Keratinocyte (primary cell): ENCODE data around the gene PTPN4. TPM values are rescaled to one million over a fixed set of nuclear protein-coding genes. Genes with fewer than 3 reads are reported as not detected.

Source experiments
- DNase-seq: peaks from one replicate; pipeline ENCODE4 v3.0.0-alpha.2; 2011; ENCODE audit warnings: low read depth, missing footprints, low spot score
- FAIRE-seq: peaks from 2 replicates; lab custom pipeline; 2011; peaks lifted over from hg19 to GRCh38; lab: Jason Lieb, UNC
- H2AFZ ChIP-seq: 2 replicates; pipeline ENCODE4 v1.6.0; 2012; ENCODE audit warnings: low read length, control low read depth, inconsistent platforms; ENCODE audit not compliant: control insufficient read depth
- H3K27ac ChIP-seq: 2 replicates; pipeline ENCODE4 v1.5.1; 2011; ENCODE audit warnings: low read length; ENCODE audit not compliant: control insufficient read depth, insufficient read depth
- H3K27me3 ChIP-seq: 3 replicates; pipeline ENCODE4 v1.6.0; 2011; ENCODE audit warnings: low read length; ENCODE audit not compliant: control insufficient read depth, insufficient read depth; ENCODE audit errors: extremely low read depth
- H3K36me3 ChIP-seq, 2 experiments: 2 replicates in 1 of 2; 3 replicates in 1 of 2; pipeline ENCODE4 v1.5.1; 2011; ENCODE audit warnings: low read length in 2 of 2, mild to moderate bottlenecking in 1 of 2; ENCODE audit not compliant: control insufficient read depth in 2 of 2, insufficient read depth in 2 of 2; ENCODE audit errors: extremely low read depth in 1 of 2
- H3K4me1 ChIP-seq: 3 replicates; pipeline ENCODE4 v1.5.1; 2011; ENCODE audit warnings: low read length; ENCODE audit not compliant: control insufficient read depth, insufficient read depth; ENCODE audit errors: extremely low read depth
- H3K4me2 ChIP-seq: 3 replicates; pipeline ENCODE4 v1.6.0; 2011; ENCODE audit warnings: low read depth, low read length; ENCODE audit not compliant: control insufficient read depth, insufficient read depth; ENCODE audit errors: extremely low read depth
- H3K4me3 ChIP-seq, 3 experiments: fragments of 200-600 bp in 1 of 3; sonication (generic) in 1 of 3; 2 replicates in 2 of 3; 3 replicates in 1 of 3; pipeline ENCODE4 v1.5.1; 2011 to 2016; ENCODE audit warnings: low read length in 3 of 3, mild to moderate bottlenecking in 3 of 3, control low read depth in 2 of 3, inconsistent platforms in 1 of 3, low read depth in 1 of 3, mixed read lengths in 1 of 3, mixed run types in 1 of 3, moderate library complexity in 1 of 3; ENCODE audit not compliant: control insufficient read depth in 2 of 3, insufficient read depth in 2 of 3; ENCODE audit errors: extremely low read depth in 1 of 3
- H3K79me2 ChIP-seq: 2 replicates; pipeline ENCODE4 v1.6.0; 2012; ENCODE audit warnings: low read length; ENCODE audit not compliant: control insufficient read depth, insufficient read depth
- H3K9ac ChIP-seq: 3 replicates; pipeline ENCODE4 v1.6.0; 2011; ENCODE audit warnings: low read length; ENCODE audit not compliant: control insufficient read depth, insufficient read depth; ENCODE audit errors: extremely low read depth
- H3K9me1 ChIP-seq: 3 replicates; pipeline ENCODE4 v1.6.0; 2011; ENCODE audit warnings: low read length; ENCODE audit not compliant: control insufficient read depth, insufficient read depth; ENCODE audit errors: extremely low read depth
- H3K9me3 ChIP-seq: 2 replicates; pipeline ENCODE4 v1.5.1; 2012; ENCODE audit warnings: low read depth, low read length; ENCODE audit not compliant: control insufficient read depth
- H4K20me1 ChIP-seq: 3 replicates; pipeline ENCODE4 v1.6.0; 2011; ENCODE audit warnings: low read length; ENCODE audit not compliant: control insufficient read depth, insufficient read depth; ENCODE audit errors: extremely low read depth
- CTCF ChIP-seq, 3 experiments: IDR thresholded peaks in 1 of 3; conservative IDR thresholded peaks in 1 of 3; optimal IDR thresholded peaks in 1 of 3; 2 replicates in 2 of 3; 3 replicates in 1 of 3; pipeline versions ENCODE3 to v1.5.1; 2011; ENCODE audit warnings: low read length in 3 of 3, mild to moderate bottlenecking in 3 of 3, moderate library complexity in 2 of 3, control low read depth in 1 of 3, inconsistent platforms in 1 of 3; ENCODE audit not compliant: insufficient read depth in 2 of 3; ENCODE audit errors: extremely low read depth in 1 of 3
- EZH2 ChIP-seq: IDR thresholded peaks from one replicate; pipeline ENCODE4 v1.6.1; 2012; ENCODE audit warnings: inconsistent platforms, mild to moderate bottlenecking, low read length, moderate library complexity
- dilution Hi-C: fragments of 300-500 bp; cut with MboI; formaldehyde crosslinking; loops from one replicate; pipeline ENCODE4 v1.7.0; 2020; ENCODE audit warnings: low sequenced_read_pairs; ENCODE audit not compliant: extremely low pct_ligation_motif_present
- polyA plus RNA-seq, 5 experiments: library from polyadenylated mRNA; depleted of rRNA in 3 of 5; stranded (reverse) in 3 of 5; stranded (forward) in 1 of 5; unstranded in 1 of 5; fragments of >200 nt; gene quantifications; 1 replicate in 1 of 5; 2 replicates in 3 of 5; 3 replicates in 1 of 5; pipeline versions ENCODE4 v1.2.1 to v1.2.3, GENCODE V29; 2011 to 2012; ENCODE audit warnings: missing spikeins in 2 of 5, low read depth in 1 of 5, low replicate concordance in 1 of 5

The PTPN4 gene
- polyA plus RNA-seq, 1 donor (not counting 4 experiments of a cell fraction or from before 2014, with no cell fraction given): 20.6 TPM

GRCh38 chr2:119753930-119754321 lies 5.8 kb upstream of the PTPN4 start:
- no peak overlapping the region for H3K9ac ChIP-seq
- peaks cover 37% of the 10 kb centered on the region for H3K4me1 ChIP-seq
- no peak overlapping the region for H2AFZ ChIP-seq
- H3K27me3 ChIP-seq: no peaks in the 10 kb centered on the region
- no peaks in the 10 kb centered on the region for H3K9me3 ChIP-seq
- no peak overlapping the region for H3K27ac ChIP-seq
- dilution Hi-C loops: no loop called here
- no peaks in the 10 kb centered on the region for H4K20me1 ChIP-seq
- no peaks in the 10 kb centered on the region for H3K36me3 ChIP-seq
- no peak overlapping the region for H3K4me2 ChIP-seq
- DNase-seq (no peak), FAIRE-seq (no peak)
- H3K79me2 ChIP-seq: no peaks in the 10 kb centered on the region
- TF ChIP-seq EZH2: no peak
- no peak for TF ChIP-seq CTCF (optimal IDR thresholded peaks at IDR 0.05 in 1 of 3, IDR thresholded peaks at IDR 0.05 in 1 of 3, conservative IDR thresholded peaks at IDR 0.05 in 1 of 3; ENCODE audit: extremely low read depth in 1 of 3, insufficient read depth in 2 of 3, low read length in 3 of 3)
- H3K4me3 ChIP-seq: no peak overlapping the region
- no peaks in the 10 kb centered on the region for H3K9me1 ChIP-seq

GRCh38 chr2:119755906-119756305 lies 3.8 kb upstream of the PTPN4 start:
- FAIRE-seq: no peak
- peaks cover 7% of the 10 kb centered on the region for H3K79me2 ChIP-seq
- no peak overlapping the region for H3K4me3 ChIP-seq
- H3K27ac ChIP-seq: no peak overlapping the region
- peaks cover 24% of the 10 kb centered on the region for H3K4me1 ChIP-seq
- H3K9me1 ChIP-seq: no peaks in the 10 kb centered on the region
- H4K20me1 ChIP-seq: no peaks in the 10 kb centered on the region
- H3K4me2 ChIP-seq: peak overlapping the region; percentile 34
- H3K27me3 ChIP-seq: no peaks in the 10 kb centered on the region
- H3K9ac ChIP-seq: no peak overlapping the region
- TF ChIP-seq EZH2 (no peak), CTCF (optimal IDR thresholded peaks at IDR 0.05 in 1 of 3, IDR thresholded peaks at IDR 0.05 in 1 of 3, conservative IDR thresholded peaks at IDR 0.05 in 1 of 3; ENCODE audit: extremely low read depth in 1 of 3, insufficient read depth in 2 of 3, low read length in 3 of 3) (no peak)
- DNase-seq: no peak
- H3K9me3 ChIP-seq: no peaks in the 10 kb centered on the region
- no peaks in the 10 kb centered on the region for H3K36me3 ChIP-seq
- H2AFZ ChIP-seq: peak overlapping the region; percentile 17
- dilution Hi-C loops: no loop called here
